Peyer's patch (tissue), 4 donors: ENCODE results near the gene KCNF1.
"Not testable (repeated sequence)": the region's sequence is repeated elsewhere in the genome, so short reads cannot be mapped to it uniquely, and the experiment has no call there.

Experiments used
- POLR2A ChIP-seq, 2 donors: fragments of 450-650 bp; IDR thresholded peaks; one replicate each; pipeline ENCODE4 v1.5.1; 2017; ENCODE audit warnings: antibody characterized with exemption in 2 of 2, mild to moderate bottlenecking in 2 of 2, moderate library complexity in 2 of 2
- TF ChIP-seq, protein P1 (sequence below), 6 experiments: fragments of 450-650 bp in 4 of 6; fragments of 200-600 bp in 2 of 6; sonication (generic) in 1 of 6; IDR thresholded peaks; one replicate each; pipeline ENCODE4 v1.5.1; 2017 to 2019; ENCODE audit warnings: antibody characterized with exemption in 6 of 6, mild to moderate bottlenecking in 3 of 6, moderate library complexity in 1 of 6

DNA sequence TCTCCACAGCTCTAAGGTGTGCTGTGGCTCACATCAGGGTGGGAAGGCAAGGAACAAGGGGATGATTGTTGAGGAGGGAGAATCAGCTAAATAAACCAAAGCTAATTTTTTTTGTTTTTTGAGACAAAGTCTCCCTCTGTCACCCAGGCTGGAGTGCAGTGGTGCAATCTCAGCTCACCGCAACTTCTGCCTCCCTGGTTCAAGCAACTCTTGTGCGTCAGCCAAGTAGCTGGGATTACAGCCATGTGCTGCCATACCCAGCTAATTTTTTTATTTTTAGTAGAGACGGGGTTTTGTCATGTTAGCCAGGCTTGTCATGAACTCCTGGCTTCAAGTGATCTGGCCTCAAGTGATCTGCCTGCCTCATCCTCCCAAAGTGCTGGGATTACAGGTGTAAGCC, 46.7 kb downstream of the KCNF1 start:
- TF ChIP-seq, protein P1, sequence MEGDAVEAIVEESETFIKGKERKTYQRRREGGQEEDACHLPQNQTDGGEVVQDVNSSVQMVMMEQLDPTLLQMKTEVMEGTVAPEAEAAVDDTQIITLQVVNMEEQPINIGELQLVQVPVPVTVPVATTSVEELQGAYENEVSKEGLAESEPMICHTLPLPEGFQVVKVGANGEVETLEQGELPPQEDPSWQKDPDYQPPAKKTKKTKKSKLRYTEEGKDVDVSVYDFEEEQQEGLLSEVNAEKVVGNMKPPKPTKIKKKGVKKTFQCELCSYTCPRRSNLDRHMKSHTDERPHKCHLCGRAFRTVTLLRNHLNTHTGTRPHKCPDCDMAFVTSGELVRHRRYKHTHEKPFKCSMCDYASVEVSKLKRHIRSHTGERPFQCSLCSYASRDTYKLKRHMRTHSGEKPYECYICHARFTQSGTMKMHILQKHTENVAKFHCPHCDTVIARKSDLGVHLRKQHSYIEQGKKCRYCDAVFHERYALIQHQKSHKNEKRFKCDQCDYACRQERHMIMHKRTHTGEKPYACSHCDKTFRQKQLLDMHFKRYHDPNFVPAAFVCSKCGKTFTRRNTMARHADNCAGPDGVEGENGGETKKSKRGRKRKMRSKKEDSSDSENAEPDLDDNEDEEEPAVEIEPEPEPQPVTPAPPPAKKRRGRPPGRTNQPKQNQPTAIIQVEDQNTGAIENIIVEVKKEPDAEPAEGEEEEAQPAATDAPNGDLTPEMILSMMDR (IDR thresholded peaks at IDR 0.05) = not testable (repeated sequence)
- TF ChIP-seq POLR2A (IDR thresholded peaks at IDR 0.05) = not testable (repeated sequence)
